Measurements from ENCODE around the gene TAB2.

DNA sequence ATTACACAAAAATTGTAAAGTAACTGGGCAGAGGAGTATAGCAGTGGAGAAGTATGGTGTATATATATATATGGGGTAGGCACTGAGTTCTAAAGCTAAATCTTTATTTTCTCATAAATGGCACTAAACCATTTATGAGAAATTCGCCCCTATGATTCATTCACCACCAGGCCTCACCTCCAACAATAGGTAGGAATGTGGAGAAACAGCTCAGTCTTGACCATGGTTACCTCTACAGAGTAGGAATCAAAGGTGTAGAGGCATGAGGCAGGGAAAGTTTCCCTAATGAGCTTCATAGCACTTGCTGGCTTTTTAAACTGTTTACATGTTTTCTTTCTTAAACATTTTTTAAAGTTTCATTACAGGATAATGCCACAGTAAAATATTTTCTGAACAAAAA is 45.6 kb downstream of the TAB2 start:
- TF ChIP-seq, protein P1, sequence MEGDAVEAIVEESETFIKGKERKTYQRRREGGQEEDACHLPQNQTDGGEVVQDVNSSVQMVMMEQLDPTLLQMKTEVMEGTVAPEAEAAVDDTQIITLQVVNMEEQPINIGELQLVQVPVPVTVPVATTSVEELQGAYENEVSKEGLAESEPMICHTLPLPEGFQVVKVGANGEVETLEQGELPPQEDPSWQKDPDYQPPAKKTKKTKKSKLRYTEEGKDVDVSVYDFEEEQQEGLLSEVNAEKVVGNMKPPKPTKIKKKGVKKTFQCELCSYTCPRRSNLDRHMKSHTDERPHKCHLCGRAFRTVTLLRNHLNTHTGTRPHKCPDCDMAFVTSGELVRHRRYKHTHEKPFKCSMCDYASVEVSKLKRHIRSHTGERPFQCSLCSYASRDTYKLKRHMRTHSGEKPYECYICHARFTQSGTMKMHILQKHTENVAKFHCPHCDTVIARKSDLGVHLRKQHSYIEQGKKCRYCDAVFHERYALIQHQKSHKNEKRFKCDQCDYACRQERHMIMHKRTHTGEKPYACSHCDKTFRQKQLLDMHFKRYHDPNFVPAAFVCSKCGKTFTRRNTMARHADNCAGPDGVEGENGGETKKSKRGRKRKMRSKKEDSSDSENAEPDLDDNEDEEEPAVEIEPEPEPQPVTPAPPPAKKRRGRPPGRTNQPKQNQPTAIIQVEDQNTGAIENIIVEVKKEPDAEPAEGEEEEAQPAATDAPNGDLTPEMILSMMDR (IDR thresholded peaks at IDR 0.05): no peak
- TF ChIP-seq ZNF512 (CRISPR knock-in tag; IDR thresholded peaks at IDR 0.05; ENCODE audit: borderline replicate concordance) (no peak), FOXK1 (CRISPR knock-in tag; IDR thresholded peaks at IDR 0.05) (no peak), ATF2 (CRISPR knock-in tag; IDR thresholded peaks at IDR 0.05; ENCODE audit: borderline replicate concordance, low read depth) (no peak), ZNF138 (CRISPR knock-in tag; conservative IDR thresholded peaks at IDR 0.05) (no peak), SP1 (CRISPR knock-in tag; conservative IDR thresholded peaks at IDR 0.05) (no peak), ATF6 (CRISPR knock-in tag; IDR thresholded peaks at IDR 0.05) (no peak)
- TF ChIP-seq, protein P2, sequence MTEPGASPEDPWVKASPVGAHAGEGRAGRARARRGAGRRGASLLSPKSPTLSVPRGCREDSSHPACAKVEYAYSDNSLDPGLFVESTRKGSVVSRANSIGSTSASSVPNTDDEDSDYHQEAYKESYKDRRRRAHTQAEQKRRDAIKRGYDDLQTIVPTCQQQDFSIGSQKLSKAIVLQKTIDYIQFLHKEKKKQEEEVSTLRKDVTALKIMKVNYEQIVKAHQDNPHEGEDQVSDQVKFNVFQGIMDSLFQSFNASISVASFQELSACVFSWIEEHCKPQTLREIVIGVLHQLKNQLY (CRISPR knock-in tag; IDR thresholded peaks at IDR 0.05): no peak
- TF ChIP-seq, protein P3, sequence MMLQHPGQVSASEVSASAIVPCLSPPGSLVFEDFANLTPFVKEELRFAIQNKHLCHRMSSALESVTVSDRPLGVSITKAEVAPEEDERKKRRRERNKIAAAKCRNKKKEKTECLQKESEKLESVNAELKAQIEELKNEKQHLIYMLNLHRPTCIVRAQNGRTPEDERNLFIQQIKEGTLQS (CRISPR knock-in tag; conservative IDR thresholded peaks at IDR 0.05): no peak

Measured in WTC11 (cell line).